Measurements from ENCODE around the gene NHEJ1. TPM values are rescaled to one million over a fixed set of nuclear protein-coding genes. Genes with fewer than 3 reads are reported as not detected.
"Not testable (repeated sequence)": the region's sequence is repeated elsewhere in the genome, so short reads cannot be mapped to it uniquely, and the experiment has no call there.

NHEJ1 gene
- 16.4 and 26.3 TPM in 2 replicates for total RNA-seq

GRCh38 chr2:219160186-219161017 lies at the start of gene NHEJ1:
TSS of gene NHEJ1 (minus strand) at chr2:219160815. CDS start at chr2:219158362, 2,453 bp downstream.
- peak; percentile 80 for DNase-seq (ENCODE audit: low read depth, low spot score)

GRCh38 chr2:219209236-219210195 lies 48.9 kb upstream of the NHEJ1 start:
- DNase-seq (ENCODE audit: low read depth, low spot score): no peak

GRCh38 chr2:219207884-219208740 lies 47.5 kb upstream of the NHEJ1 start:
- no peak for DNase-seq (ENCODE audit: low read depth, low spot score)

- no peak for DNase-seq (ENCODE audit: low read depth, low spot score)
Measured at GRCh38 chr2:219207134-219207883, 46.7 kb upstream of the NHEJ1 start.

- DNase-seq (ENCODE audit: low read depth, low spot score): peak; percentile 69
Measured at GRCh38 chr2:219206328-219207133, 45.9 kb upstream of the NHEJ1 start, which contains the start of gene ZFAND2B. TSS of gene ZFAND2B (plus strand) at chr2:219206782. CDS start at chr2:219206988, 206 bp downstream.

GRCh38 chr2:219205981-219206327 lies 45.3 kb upstream of the NHEJ1 start:
- DNase-seq (ENCODE audit: low read depth, low spot score): no peak

- DNase-seq (ENCODE audit: low read depth, low spot score): no peak
Measured at GRCh38 chr2:219205165-219205538, 44.5 kb upstream of the NHEJ1 start.

- no peak for DNase-seq (ENCODE audit: low read depth, low spot score)
Measured at GRCh38 chr2:219204425-219205164, 44.0 kb upstream of the NHEJ1 start.

GRCh38 chr2:219201331-219201730 lies 40.7 kb upstream of the NHEJ1 start:
- DNase-seq (ENCODE audit: low read depth, low spot score): not testable (repeated sequence)

GRCh38 chr2:219200502-219201326 lies 40.1 kb upstream of the NHEJ1 start:
- not testable (repeated sequence) for DNase-seq (ENCODE audit: low read depth, low spot score)

- DNase-seq (ENCODE audit: low read depth, low spot score): no peak
Measured at GRCh38 chr2:219199470-219200211, 39.0 kb upstream of the NHEJ1 start.

- no peak for DNase-seq (ENCODE audit: low read depth, low spot score)
Measured at GRCh38 chr2:219198974-219199373, 38.4 kb upstream of the NHEJ1 start.

- DNase-seq (ENCODE audit: low read depth, low spot score): no peak
Measured at GRCh38 chr2:219197388-219197787, 36.8 kb upstream of the NHEJ1 start.

- no peak for DNase-seq (ENCODE audit: low read depth, low spot score)
Measured at GRCh38 chr2:219186754-219187456, 26.3 kb upstream of the NHEJ1 start.

- DNase-seq (ENCODE audit: low read depth, low spot score): no peak
Measured at GRCh38 chr2:219184121-219184520, 23.5 kb upstream of the NHEJ1 start.

- no peak for DNase-seq (ENCODE audit: low read depth, low spot score)
Measured at GRCh38 chr2:219183151-219183772, 22.6 kb upstream of the NHEJ1 start.
